ENCODE data around the gene DENND2C.

DENND2C gene

DNA sequence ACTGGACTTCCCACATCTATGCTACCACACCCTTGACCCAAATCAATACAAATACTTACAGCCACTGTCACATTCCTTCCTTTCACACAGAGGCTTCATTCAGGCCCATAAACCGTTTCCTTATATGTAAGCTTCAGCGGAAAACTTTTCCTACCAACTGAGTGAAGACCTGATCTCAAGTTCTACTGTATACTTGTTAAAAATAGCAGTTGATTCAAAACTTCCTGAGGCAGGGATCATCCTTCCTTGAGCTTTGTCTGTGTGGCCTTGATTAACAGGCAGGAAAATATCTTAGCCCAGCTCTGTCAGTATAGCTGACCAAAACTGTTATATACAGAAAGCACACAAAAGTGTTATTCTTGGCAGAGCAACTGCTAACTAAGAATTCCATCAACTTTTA is 42.7 kb downstream of the DENND2C start:
- Histone ChIP-seq H3K9me3 (ENCODE audit: insufficient read depth, low read length) (no peaks in the 10 kb centered on the region), H3K9ac (ENCODE audit: insufficient read length, low read depth) (no peak overlapping the region), H3K27me3 (ENCODE audit: insufficient read depth, insufficient read length) (no peaks in the 10 kb centered on the region), H3K4me1 (ENCODE audit: insufficient read depth, insufficient read length) (no peaks in the 10 kb centered on the region), H3K36me3 (ENCODE audit: insufficient read depth, insufficient read length, low read length) (no peaks in the 10 kb centered on the region), H3K4me3 (ENCODE audit: insufficient read length, low read depth) (no peak overlapping the region)
- TF ChIP-seq ZNF274 (IDR thresholded peaks at IDR 0.05; ENCODE audit: low read depth, low read length) (no peak), SUZ12 (IDR thresholded peaks at IDR 0.05; ENCODE audit: extremely low read depth, insufficient read depth, insufficient read length) (no peak), YY1 (IDR thresholded peaks at IDR 0.05; ENCODE audit: insufficient read depth, insufficient read length) (no peak)
- DNase-seq (ENCODE audit: low read depth, low spot score): no peak

DNA sequence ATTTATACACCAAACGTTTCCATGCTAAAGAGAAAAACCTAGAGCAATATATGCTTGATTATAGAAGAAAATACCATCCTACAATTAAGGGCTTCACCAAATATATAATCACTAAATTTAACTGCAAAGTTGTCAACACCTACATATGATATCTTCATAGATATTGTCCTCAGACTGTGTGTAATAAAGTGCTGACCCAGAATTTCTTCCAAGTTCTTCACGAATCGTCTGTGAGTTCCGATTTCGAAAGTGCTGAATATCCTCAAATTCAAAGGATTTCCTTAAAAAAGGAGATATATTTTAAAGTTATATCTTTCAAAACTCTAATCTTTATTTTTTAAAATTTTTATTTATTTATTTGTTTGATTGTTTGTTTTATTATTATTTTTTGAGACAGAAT is 46.5 kb downstream of the DENND2C start:
- TF ChIP-seq YY1 (IDR thresholded peaks at IDR 0.05; ENCODE audit: insufficient read depth, insufficient read length): no peak
- H3K36me3 ChIP-seq (ENCODE audit: insufficient read depth, insufficient read length, low read length): no peaks in the 10 kb centered on the region
- H3K9me3 ChIP-seq (ENCODE audit: insufficient read depth, low read length): no peaks in the 10 kb centered on the region
- no peaks in the 10 kb centered on the region for H3K4me1 ChIP-seq (ENCODE audit: insufficient read depth, insufficient read length)
- H3K27me3 ChIP-seq (ENCODE audit: insufficient read depth, insufficient read length): no peaks in the 10 kb centered on the region
- no peak overlapping the region for H3K9ac ChIP-seq (ENCODE audit: insufficient read length, low read depth)
- no peak for DNase-seq (ENCODE audit: low read depth, low spot score)
- H3K4me3 ChIP-seq (ENCODE audit: insufficient read length, low read depth): no peak overlapping the region

DNA sequence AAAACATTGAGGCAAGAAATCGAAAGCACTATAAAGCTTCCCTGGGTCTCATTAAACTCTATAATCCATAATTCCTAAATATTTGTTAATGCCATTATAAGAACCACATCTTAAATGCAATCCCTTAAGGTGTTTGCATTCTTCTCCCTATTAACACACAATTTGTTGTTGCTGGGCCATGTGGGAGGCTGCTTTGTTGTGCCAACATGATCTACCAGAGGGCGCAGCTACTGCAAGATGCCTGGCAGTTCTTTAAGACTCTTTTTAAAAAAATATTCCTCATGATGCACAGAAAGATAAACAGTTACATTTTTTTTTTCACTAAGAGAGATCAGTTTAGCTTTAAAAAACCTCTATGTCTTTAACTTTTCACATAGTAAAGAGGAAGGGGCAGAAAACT is 49.4 kb downstream of the DENND2C start:
- no peak for DNase-seq (ENCODE audit: low read depth, low spot score)
- Histone ChIP-seq H3K9ac (ENCODE audit: insufficient read length, low read depth) (no peak overlapping the region), H3K4me1 (ENCODE audit: insufficient read depth, insufficient read length) (no peaks in the 10 kb centered on the region), H3K27me3 (ENCODE audit: insufficient read depth, insufficient read length) (no peaks in the 10 kb centered on the region), H3K9me3 (ENCODE audit: insufficient read depth, low read length) (no peaks in the 10 kb centered on the region), H3K4me3 (ENCODE audit: insufficient read length, low read depth) (no peak overlapping the region), H3K36me3 (ENCODE audit: insufficient read depth, insufficient read length, low read length) (no peaks in the 10 kb centered on the region)
- TF ChIP-seq YY1 (IDR thresholded peaks at IDR 0.05; ENCODE audit: insufficient read depth, insufficient read length): no peak
- TF ChIP-seq ZNF274 (IDR thresholded peaks at IDR 0.05; ENCODE audit: low read depth, low read length): no peak
- TF ChIP-seq SUZ12 (IDR thresholded peaks at IDR 0.05; ENCODE audit: extremely low read depth, insufficient read depth, insufficient read length): no peak

DNA sequence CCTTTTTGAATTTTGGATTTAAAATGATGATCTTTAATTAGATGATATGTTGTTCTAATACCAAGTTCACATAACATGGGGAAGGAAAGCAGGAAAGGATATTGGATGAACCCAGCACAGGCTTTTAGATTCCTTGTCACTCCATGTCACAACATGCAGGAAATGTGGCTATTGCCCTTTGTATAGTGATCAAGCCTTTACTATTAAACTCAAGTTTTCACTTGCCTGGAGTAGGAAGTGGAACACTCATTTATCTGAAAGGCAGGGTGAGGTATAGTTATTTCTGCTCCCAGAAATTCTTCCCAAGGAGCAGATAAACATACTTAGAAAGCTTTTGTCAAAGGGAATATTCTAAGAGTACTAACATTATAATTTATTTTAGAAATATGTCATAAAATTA is 51.2 kb downstream of the DENND2C start:
- H3K9me3 ChIP-seq (ENCODE audit: insufficient read depth, low read length): no peaks in the 10 kb centered on the region
- no peaks in the 10 kb centered on the region for H3K27me3 ChIP-seq (ENCODE audit: insufficient read depth, insufficient read length)
- H3K4me1 ChIP-seq (ENCODE audit: insufficient read depth, insufficient read length): no peaks in the 10 kb centered on the region
- no peak overlapping the region for H3K9ac ChIP-seq (ENCODE audit: insufficient read length, low read depth)
- no peak overlapping the region for H3K4me3 ChIP-seq (ENCODE audit: insufficient read length, low read depth)
- TF ChIP-seq YY1 (IDR thresholded peaks at IDR 0.05; ENCODE audit: insufficient read depth, insufficient read length): no peak
- TF ChIP-seq ZNF274 (IDR thresholded peaks at IDR 0.05; ENCODE audit: low read depth, low read length): no peak
- no peak for TF ChIP-seq SUZ12 (IDR thresholded peaks at IDR 0.05; ENCODE audit: extremely low read depth, insufficient read depth, insufficient read length)
- no peaks in the 10 kb centered on the region for H3K36me3 ChIP-seq (ENCODE audit: insufficient read depth, insufficient read length, low read length)
- DNase-seq (ENCODE audit: low read depth, low spot score): no peak

DNA sequence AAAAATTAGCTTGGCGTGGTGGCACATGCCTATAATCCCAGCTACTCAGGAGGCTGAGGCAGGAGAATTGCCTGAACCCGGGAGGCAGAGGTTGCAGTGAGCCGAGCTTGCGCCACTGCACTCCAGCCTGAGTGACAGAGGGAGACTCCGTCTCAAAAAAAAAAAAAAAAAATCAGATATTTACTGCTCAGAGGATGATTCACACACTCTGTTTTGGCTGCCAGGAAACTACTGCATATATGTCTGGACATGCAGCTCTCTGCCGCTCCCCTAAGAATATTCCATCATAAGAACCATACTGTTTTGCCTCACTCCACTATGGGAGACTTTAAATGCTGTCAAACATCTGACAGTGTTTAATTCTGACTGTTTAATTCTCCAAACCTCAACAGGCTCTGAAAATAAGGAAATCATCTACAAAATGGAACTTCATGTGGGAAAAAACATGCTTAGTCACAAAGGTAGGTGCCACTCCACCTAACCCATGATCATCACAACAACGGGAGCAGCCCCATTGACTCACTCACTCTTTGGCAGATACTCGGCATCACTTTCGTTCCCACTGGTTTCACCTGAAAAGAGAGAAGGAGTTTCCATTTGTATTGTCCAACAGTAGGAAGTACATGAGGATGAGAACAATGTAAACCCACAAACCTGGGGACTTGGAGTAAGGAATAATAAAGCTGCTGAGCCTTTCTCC is 59.2 kb downstream of the DENND2C start:
- H3K27me3 ChIP-seq (ENCODE audit: insufficient read depth, insufficient read length): no peaks in the 10 kb centered on the region
- TF ChIP-seq YY1 (IDR thresholded peaks at IDR 0.05; ENCODE audit: insufficient read depth, insufficient read length) (no peak), ZNF274 (IDR thresholded peaks at IDR 0.05; ENCODE audit: low read depth, low read length) (no peak), SUZ12 (IDR thresholded peaks at IDR 0.05; ENCODE audit: extremely low read depth, insufficient read depth, insufficient read length) (no peak)
- H3K36me3 ChIP-seq (ENCODE audit: insufficient read depth, insufficient read length, low read length): peaks cover 4% of the 10 kb centered on the region
- no peaks in the 10 kb centered on the region for H3K4me1 ChIP-seq (ENCODE audit: insufficient read depth, insufficient read length)
- no peak overlapping the region for H3K4me3 ChIP-seq (ENCODE audit: insufficient read length, low read depth)
- no peak for DNase-seq (ENCODE audit: low read depth, low spot score)
- no peak overlapping the region for H3K9ac ChIP-seq (ENCODE audit: insufficient read length, low read depth)
- no peaks in the 10 kb centered on the region for H3K9me3 ChIP-seq (ENCODE audit: insufficient read depth, low read length)

DNA sequence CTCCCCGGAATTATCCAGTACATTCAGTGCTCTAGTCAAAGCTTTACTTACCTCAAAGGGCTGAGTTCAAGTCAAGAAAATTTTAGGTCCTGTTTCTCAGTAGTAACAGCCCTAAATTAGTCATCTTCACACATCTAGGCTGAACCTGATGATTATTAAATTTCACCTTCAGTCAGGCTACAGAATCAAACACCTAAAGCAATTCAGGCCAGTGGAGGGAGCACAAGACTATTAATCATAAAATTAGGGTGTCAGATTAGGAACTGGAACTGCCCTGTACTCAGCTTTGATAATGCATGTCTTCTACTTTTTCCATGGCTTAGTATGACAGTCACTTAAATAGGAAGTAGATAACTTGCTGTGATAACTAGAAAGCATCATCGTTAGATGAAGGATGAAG is 60.0 kb downstream of the DENND2C start:
- Histone ChIP-seq H3K36me3 (ENCODE audit: insufficient read depth, insufficient read length, low read length) (peaks cover 4% of the 10 kb centered on the region), H3K4me1 (ENCODE audit: insufficient read depth, insufficient read length) (no peaks in the 10 kb centered on the region)

DNA sequence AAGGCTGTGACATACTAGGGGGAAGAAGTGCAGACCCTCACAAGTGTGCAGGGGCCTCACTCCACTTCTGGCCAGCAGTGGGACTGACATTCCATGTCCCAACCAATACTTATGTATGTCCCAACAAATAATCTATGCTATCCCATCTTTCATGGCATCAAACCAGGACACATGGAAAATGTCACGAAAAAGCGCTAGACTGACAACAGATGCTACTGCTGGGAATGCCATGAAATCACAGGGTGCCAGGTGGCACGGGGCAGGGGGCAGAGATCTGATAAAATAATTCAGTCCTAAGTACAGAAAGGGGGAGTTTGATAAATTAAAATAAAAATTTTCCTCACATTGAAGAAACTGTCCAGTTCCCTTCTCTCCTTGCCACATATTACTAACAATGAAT is 60.8 kb downstream of the DENND2C start:
- TF ChIP-seq ZNF274 (IDR thresholded peaks at IDR 0.05; ENCODE audit: low read depth, low read length): no peak
- TF ChIP-seq SUZ12 (IDR thresholded peaks at IDR 0.05; ENCODE audit: extremely low read depth, insufficient read depth, insufficient read length): no peak
- TF ChIP-seq YY1 (IDR thresholded peaks at IDR 0.05; ENCODE audit: insufficient read depth, insufficient read length): no peak
- no peaks in the 10 kb centered on the region for H3K27me3 ChIP-seq (ENCODE audit: insufficient read depth, insufficient read length)
- no peak for DNase-seq (ENCODE audit: low read depth, low spot score)
- no peak overlapping the region for H3K9ac ChIP-seq (ENCODE audit: insufficient read length, low read depth)
- no peaks in the 10 kb centered on the region for H3K9me3 ChIP-seq (ENCODE audit: insufficient read depth, low read length)
- no peak overlapping the region for H3K4me3 ChIP-seq (ENCODE audit: insufficient read length, low read depth)
- peaks cover 4% of the 10 kb centered on the region for H3K36me3 ChIP-seq (ENCODE audit: insufficient read depth, insufficient read length, low read length)
- no peaks in the 10 kb centered on the region for H3K4me1 ChIP-seq (ENCODE audit: insufficient read depth, insufficient read length)

More for the DNA sequence above, 60.0 kb downstream of the DENND2C start:
- Histone ChIP-seq H3K9ac (ENCODE audit: insufficient read length, low read depth) (no peak overlapping the region), H3K9me3 (ENCODE audit: insufficient read depth, low read length) (no peaks in the 10 kb centered on the region), H3K4me3 (ENCODE audit: insufficient read length, low read depth) (no peak overlapping the region), H3K27me3 (ENCODE audit: insufficient read depth, insufficient read length) (no peaks in the 10 kb centered on the region)
- TF ChIP-seq SUZ12 (IDR thresholded peaks at IDR 0.05; ENCODE audit: extremely low read depth, insufficient read depth, insufficient read length) (no peak), ZNF274 (IDR thresholded peaks at IDR 0.05; ENCODE audit: low read depth, low read length) (no peak)
- no peak for DNase-seq (ENCODE audit: low read depth, low spot score)

Measured in NT2/D1 (cell line).